CD4-positive, alpha-beta memory T cell (primary cell): ENCODE data around the gene TMEM131. TPM values are rescaled to one million over a fixed set of nuclear protein-coding genes. Genes with fewer than 3 reads are reported as not detected.
A peak's percentile ranks its signal among the peaks of the same experiment; 100 is the strongest.

Experiments
- CTCF ChIA-PET: fragments of 350-600 bp; sonication (Branson Sonifier 250); formaldehyde crosslinking; loops from one replicate; lab custom pipeline; 2021; ENCODE audit warnings: inconsistent platforms; ENCODE audit not compliant: partially characterized antibody; lab: Charles Lee
- POLR2A ChIA-PET: fragments of 350-600 bp; sonication (Branson Sonifier 250); formaldehyde crosslinking; loops from one replicate; lab custom pipeline; 2021; ENCODE audit not compliant: partially characterized antibody; lab: Charles Lee
- DNase-seq, 5 donors: peaks; one replicate each; pipeline versions ENCODE4 v3.0.0 to v3.0.0-alpha.2; 2020 to 2022; ENCODE audit warnings: mixed read lengths in 1 of 5
- H3K27ac ChIP-seq: one replicate; pipeline ENCODE4 v1.7.0; 2013; ENCODE audit warnings: low read depth, low read length
- H3K27me3 ChIP-seq: 2 replicates; pipeline ENCODE4 v1.7.0; 2013; ENCODE audit warnings: mild to moderate bottlenecking, low read length, moderate library complexity; ENCODE audit not compliant: insufficient read depth
- H3K36me3 ChIP-seq: 2 replicates; pipeline ENCODE4 v1.7.0; 2013; ENCODE audit warnings: mild to moderate bottlenecking, low read length, moderate library complexity; ENCODE audit not compliant: insufficient read depth
- H3K4me1 ChIP-seq: 2 replicates; pipeline ENCODE4 v1.7.0; 2013; ENCODE audit warnings: mild to moderate bottlenecking, low read length, moderate library complexity; ENCODE audit not compliant: insufficient read depth
- H3K4me3 ChIP-seq, 2 donors: one replicate each; pipeline ENCODE4 v1.7.0; 2013; ENCODE audit warnings: low read length in 2 of 2, mild to moderate bottlenecking in 1 of 2
- H3K9me3 ChIP-seq, 2 donors: one replicate each; pipeline ENCODE4 v1.7.0; 2013; ENCODE audit warnings: low read length in 2 of 2, control low read depth in 1 of 2; ENCODE audit not compliant: control insufficient read depth in 1 of 2
- H3K27ac Mint-ChIP-seq, 7 donors: one replicate each; pipeline ENCODE4 v1.8.0; 2020 to 2021; ENCODE audit warnings: mixed read lengths in 7 of 7, mild to moderate bottlenecking in 6 of 7, inconsistent platforms in 3 of 7, moderate library complexity in 3 of 7
- H3K27me3 Mint-ChIP-seq, 2 donors: one replicate each; pipeline ENCODE4 v1.8.0; 2020 to 2021; ENCODE audit warnings: mixed read lengths in 2 of 2
- H3K36me3 Mint-ChIP-seq, 2 donors: one replicate each; pipeline ENCODE4 v1.8.0; 2020 to 2021; ENCODE audit warnings: mixed read lengths in 2 of 2, inconsistent platforms in 1 of 2, mild to moderate bottlenecking in 1 of 2
- H3K4me1 Mint-ChIP-seq, 4 donors: one replicate each; pipeline ENCODE4 v1.8.0; 2020 to 2021; ENCODE audit warnings: mixed read lengths in 4 of 4, mild to moderate bottlenecking in 1 of 4
- H3K4me3 Mint-ChIP-seq, 8 donors: one replicate each; pipeline ENCODE4 v1.8.0; 2020 to 2021; ENCODE audit warnings: mixed read lengths in 8 of 8, mild to moderate bottlenecking in 7 of 8, moderate library complexity in 6 of 8, inconsistent platforms in 3 of 8
- H3K9me3 Mint-ChIP-seq, 8 donors: one replicate each; pipeline ENCODE4 v1.8.0; 2020 to 2021; ENCODE audit warnings: mixed read lengths in 8 of 8, mild to moderate bottlenecking in 5 of 8, inconsistent platforms in 3 of 8, moderate library complexity in 1 of 8
- intact Hi-C: fragments of 100-400 bp; cut with micrococcal nuclease; formaldehyde crosslinking; loops from one replicate; pipeline ENCODE4 v1.15.1; 2023
- polyA plus RNA-seq, 2 donors: library from polyadenylated mRNA; unstranded; fragments of 300-500 nt; fragmentation: Illumina TruSeq; gene quantifications; one replicate each; pipeline ENCODE4 v1.2.3, GENCODE V29; 2021
- total RNA-seq, 2 experiments: library from RNA; stranded (reverse); gene quantifications; one replicate each; pipeline ENCODE4 v1.2.3, GENCODE V29; 2021

The TMEM131 gene
- total and polyA plus RNA-seq, 4 experiments from 2014 or later = 6.3 to 47.6 (median 31.4) TPM

- Mint-ChIP-seq H3K36me3 (peaks cover 40% of the 10 kb centered on the region in 2 donors), H3K4me3 (no peak overlapping the region), H3K4me1 (peaks cover 25 to 48% (median 36%) of the 10 kb centered on the region in 4 donors), H3K27ac (no peak overlapping the region), H3K9me3 (peaks cover 0 to 3% (median 0%) of the 10 kb centered on the region in 8 donors), H3K27me3 (no peaks in the 10 kb centered on the region)
- H3K27ac ChIP-seq = no peak overlapping the region
- H3K4me3 ChIP-seq = no peak overlapping the region
- no peaks in the 10 kb centered on the region for H3K4me1 ChIP-seq
- POLR2A ChIA-PET = no interaction called here
- no peak for DNase-seq
- H3K27me3 ChIP-seq = no peaks in the 10 kb centered on the region
- no peaks in the 10 kb centered on the region for H3K9me3 ChIP-seq
- intact Hi-C loops = no loop called here
- peaks cover 8% of the 10 kb centered on the region for H3K36me3 ChIP-seq
- CTCF ChIA-PET = no interaction called here
These were observed 84.4 kb downstream of the TMEM131 start for GRCh38 chr2:97911206-97911921.

GRCh38 chr2:97910403-97911205 lies 85.1 kb downstream of the TMEM131 start:
- Mint-ChIP-seq H3K27ac (no peak overlapping the region), H3K4me1 (peaks cover 24 to 47% (median 35%) of the 10 kb centered on the region in 4 donors), H3K36me3 (peaks cover 44 to 45% of the 10 kb centered on the region in 2 donors), H3K9me3 (peaks cover 0 to 3% (median 0%) of the 10 kb centered on the region in 8 donors), H3K27me3 (no peaks in the 10 kb centered on the region), H3K4me3 (no peak overlapping the region)
- no peaks in the 10 kb centered on the region for H3K27me3 ChIP-seq
- peaks cover 8% of the 10 kb centered on the region for H3K36me3 ChIP-seq
- H3K4me3 ChIP-seq = no peak overlapping the region
- ChIA-PET POLR2A (no interaction called here), CTCF (no interaction called here)
- no peaks in the 10 kb centered on the region for H3K4me1 ChIP-seq
- DNase-seq = no peak
- H3K27ac ChIP-seq = no peak overlapping the region
- intact Hi-C loops = no loop called here
- H3K9me3 ChIP-seq = no peaks in the 10 kb centered on the region

- POLR2A ChIA-PET = no interaction called here
These were observed 87.5 kb downstream of the TMEM131 start for GRCh38 chr2:97908208-97908676.

GRCh38 chr2:97907369-97908100 lies 88.2 kb downstream of the TMEM131 start:
- peaks cover 8% of the 10 kb centered on the region for H3K36me3 ChIP-seq
- no peak for DNase-seq
- no peak overlapping the region for H3K27ac ChIP-seq
- ChIA-PET POLR2A (no interaction called here), CTCF (no interaction called here)
- H3K4me3 ChIP-seq = no peak overlapping the region
- H3K9me3 Mint-ChIP-seq = peaks cover 0 to 3% (median 0%) of the 10 kb centered on the region in 8 donors
- peaks cover 57 to 60% of the 10 kb centered on the region in 2 donors for H3K36me3 Mint-ChIP-seq
- H3K9me3 ChIP-seq = no peaks in the 10 kb centered on the region
- H3K4me1 ChIP-seq = no peaks in the 10 kb centered on the region
- H3K4me3 Mint-ChIP-seq = no peak overlapping the region
- peaks cover 14 to 23% (median 18%) of the 10 kb centered on the region in 4 donors for H3K4me1 Mint-ChIP-seq
- intact Hi-C loops = no loop called here
- peak overlapping the region in 1 of 7 donors; percentile 76 for H3K27ac Mint-ChIP-seq
- no peaks in the 10 kb centered on the region for H3K27me3 ChIP-seq
- no peaks in the 10 kb centered on the region for H3K27me3 Mint-ChIP-seq

More at GRCh38 chr2:97908208-97908676, 87.5 kb downstream of the TMEM131 start:
- no peaks in the 10 kb centered on the region for H3K9me3 ChIP-seq
- Mint-ChIP-seq H3K27me3 (no peaks in the 10 kb centered on the region), H3K4me1 (peaks cover 17 to 27% (median 23%) of the 10 kb centered on the region in 4 donors), H3K36me3 (peaks cover 50 to 55% of the 10 kb centered on the region in 2 donors), H3K9me3 (peaks cover 0 to 3% (median 0%) of the 10 kb centered on the region in 8 donors), H3K4me3 (no peak overlapping the region), H3K27ac (no peak overlapping the region)
- H3K36me3 ChIP-seq = peaks cover 8% of the 10 kb centered on the region
- CTCF ChIA-PET = no interaction called here
- no peaks in the 10 kb centered on the region for H3K4me1 ChIP-seq
- H3K27me3 ChIP-seq = no peaks in the 10 kb centered on the region
- no peak overlapping the region for H3K4me3 ChIP-seq
- no peak overlapping the region for H3K27ac ChIP-seq
- intact Hi-C loops = no loop called here
- DNase-seq = no peak

- H3K36me3 ChIP-seq = peaks cover 8% of the 10 kb centered on the region
- Mint-ChIP-seq H3K27me3 (no peaks in the 10 kb centered on the region), H3K4me1 (peaks cover 9 to 13% (median 11%) of the 10 kb centered on the region in 4 donors), H3K4me3 (no peak overlapping the region), H3K36me3 (peaks cover 60 to 67% of the 10 kb centered on the region in 2 donors), H3K27ac (no peak overlapping the region), H3K9me3 (peaks cover 0 to 3% (median 0%) of the 10 kb centered on the region in 8 donors)
- CTCF ChIA-PET = no interaction called here
- no peaks in the 10 kb centered on the region for H3K9me3 ChIP-seq
- H3K4me3 ChIP-seq = no peak overlapping the region
- H3K27me3 ChIP-seq = no peaks in the 10 kb centered on the region
- no peak for DNase-seq
- H3K27ac ChIP-seq = no peak overlapping the region
- POLR2A ChIA-PET = interaction anchor here (0.7 kb wide), 1 partner anchor 198 kb away, joined by 3 read pairs; no protein-coding TSS in a partner anchor
- intact Hi-C loops = no loop called here
- H3K4me1 ChIP-seq = no peaks in the 10 kb centered on the region
These were observed 89.4 kb downstream of the TMEM131 start for GRCh38 chr2:97906307-97906706.

- ChIA-PET POLR2A (no interaction called here), CTCF (no interaction called here)
- Mint-ChIP-seq H3K9me3 (no peaks in the 10 kb centered on the region), H3K4me3 (no peak overlapping the region), H3K36me3 (peaks cover 56 to 62% of the 10 kb centered on the region in 2 donors), H3K4me1 (peaks cover 2 to 6% (median 4%) of the 10 kb centered on the region in 4 donors), H3K27me3 (no peaks in the 10 kb centered on the region), H3K27ac (no peak overlapping the region)
- peaks cover 8% of the 10 kb centered on the region for H3K36me3 ChIP-seq
- H3K27me3 ChIP-seq = no peaks in the 10 kb centered on the region
- intact Hi-C loops = no loop called here
- no peak overlapping the region for H3K4me3 ChIP-seq
- no peaks in the 10 kb centered on the region for H3K4me1 ChIP-seq
- H3K9me3 ChIP-seq = no peaks in the 10 kb centered on the region
- H3K27ac ChIP-seq = no peak overlapping the region
- no peak for DNase-seq
These were observed 90.5 kb downstream of the TMEM131 start for GRCh38 chr2:97905294-97905693.
